22Rv1 (cell line): Measurements from ENCODE around the gene RTP2.

Source experiments
- ZFX ChIP-seq: fragments of 450-650 bp; IDR thresholded peaks from 2 replicates; pipeline ENCODE4 v1.6.1; 2017; ENCODE audit warnings: antibody characterized with exemption, borderline replicate concordance
- TF ChIP-seq, protein P1 (sequence below): fragments of 450-650 bp; IDR thresholded peaks from 2 replicates; pipeline ENCODE4 v1.5.1; 2017; ENCODE audit warnings: mild to moderate bottlenecking

- TF ChIP-seq, protein P1, sequence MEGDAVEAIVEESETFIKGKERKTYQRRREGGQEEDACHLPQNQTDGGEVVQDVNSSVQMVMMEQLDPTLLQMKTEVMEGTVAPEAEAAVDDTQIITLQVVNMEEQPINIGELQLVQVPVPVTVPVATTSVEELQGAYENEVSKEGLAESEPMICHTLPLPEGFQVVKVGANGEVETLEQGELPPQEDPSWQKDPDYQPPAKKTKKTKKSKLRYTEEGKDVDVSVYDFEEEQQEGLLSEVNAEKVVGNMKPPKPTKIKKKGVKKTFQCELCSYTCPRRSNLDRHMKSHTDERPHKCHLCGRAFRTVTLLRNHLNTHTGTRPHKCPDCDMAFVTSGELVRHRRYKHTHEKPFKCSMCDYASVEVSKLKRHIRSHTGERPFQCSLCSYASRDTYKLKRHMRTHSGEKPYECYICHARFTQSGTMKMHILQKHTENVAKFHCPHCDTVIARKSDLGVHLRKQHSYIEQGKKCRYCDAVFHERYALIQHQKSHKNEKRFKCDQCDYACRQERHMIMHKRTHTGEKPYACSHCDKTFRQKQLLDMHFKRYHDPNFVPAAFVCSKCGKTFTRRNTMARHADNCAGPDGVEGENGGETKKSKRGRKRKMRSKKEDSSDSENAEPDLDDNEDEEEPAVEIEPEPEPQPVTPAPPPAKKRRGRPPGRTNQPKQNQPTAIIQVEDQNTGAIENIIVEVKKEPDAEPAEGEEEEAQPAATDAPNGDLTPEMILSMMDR, result no peak
- TF ChIP-seq ZFX, result no peak
These were observed 15.6 kb downstream of the RTP2 start for GRCh38 chr3:187686621-187687273.
